Gastroesophageal sphincter (tissue), 4 donors: Measurements from ENCODE around the gene GLOD4. TPM values are rescaled to one million over a fixed set of nuclear protein-coding genes. Genes with fewer than 3 reads are reported as not detected.

Experiments
- ATAC-seq: fragments of 150-250 bp; one replicate; pipeline ENCODE4 v1.9.1; 2016; ENCODE audit warnings: mild to moderate bottlenecking, moderate library complexity
- H3K27ac ChIP-seq, 4 donors: fragments of 200-600 bp; sonication (generic) in 3 of 4; 1 replicate in 3 of 4; 2 replicates in 1 of 4; pipeline ENCODE4 v1.5.1; 2016 to 2019
- H3K27me3 ChIP-seq: fragments of 200-600 bp; sonication (generic); one replicate; pipeline ENCODE4 v1.5.1; 2019
- H3K36me3 ChIP-seq, 2 donors: fragments of 200-600 bp; sonication (generic); one replicate each; pipeline ENCODE4 v1.5.1; 2019; ENCODE audit warnings: control low read depth in 1 of 2
- H3K4me1 ChIP-seq, 3 donors: fragments of 200-600 bp; sonication (generic); 1 replicate in 2 of 3; 2 replicates in 1 of 3; pipeline ENCODE4 v1.5.1; 2016 to 2019; ENCODE audit warnings: control low read depth in 2 of 3
- H3K4me3 ChIP-seq, 2 donors: fragments of 200-600 bp; sonication (generic); one replicate each; pipeline ENCODE4 v1.5.1; 2019; ENCODE audit warnings: mild to moderate bottlenecking in 1 of 2, moderate library complexity in 1 of 2
- H3K9me3 ChIP-seq, 3 donors: fragments of 200-600 bp; sonication (generic); one replicate each; pipeline ENCODE4 v1.5.1; 2017 to 2019; ENCODE audit warnings: control low read depth in 2 of 3
- CTCF ChIP-seq, 4 experiments: fragments of 200-600 bp in 2 of 4; fragments of 450-650 bp in 2 of 4; sonication (generic) in 1 of 4; IDR thresholded peaks; one replicate each; pipeline ENCODE4 v1.5.1; 2017 to 2019; ENCODE audit warnings: antibody characterized with exemption in 4 of 4, mild to moderate bottlenecking in 2 of 4, moderate library complexity in 2 of 4
- EP300 ChIP-seq: sonication (generic); formaldehyde crosslinking; IDR thresholded peaks from one replicate; pipeline ENCODE4 v1.6.1; 2017; ENCODE audit warnings: antibody characterized with exemption, mild to moderate bottlenecking
- POLR2A ChIP-seq, 2 donors: fragments of 450-650 bp; IDR thresholded peaks; one replicate each; pipeline ENCODE4 v1.6.1; 2017; ENCODE audit warnings: antibody characterized with exemption in 2 of 2, mild to moderate bottlenecking in 2 of 2, moderate library complexity in 1 of 2
- POLR2AphosphoS5 ChIP-seq: sonication (generic); formaldehyde crosslinking; IDR thresholded peaks from one replicate; pipeline ENCODE4 v1.6.1; 2017; ENCODE audit warnings: antibody characterized with exemption
- WGBS, 2 donors: methylation state at CpG; one replicate each; pipeline ENCODE4 v1.1.5; 2018; ENCODE audit warnings: low coverage in 1 of 2; 5-methylcytosine and 5-hydroxymethylcytosine counted together
- total RNA-seq, 4 donors: library from RNA; depleted of rRNA; stranded (reverse); fragments of >200 nt; gene quantifications; one replicate each; pipeline ENCODE4 v1.1.0, GENCODE V29; 2016

GLOD4 gene
- total RNA-seq, 4 donors from 2014 or later: 52.5 to 119 (median 99.3) TPM

DNA sequence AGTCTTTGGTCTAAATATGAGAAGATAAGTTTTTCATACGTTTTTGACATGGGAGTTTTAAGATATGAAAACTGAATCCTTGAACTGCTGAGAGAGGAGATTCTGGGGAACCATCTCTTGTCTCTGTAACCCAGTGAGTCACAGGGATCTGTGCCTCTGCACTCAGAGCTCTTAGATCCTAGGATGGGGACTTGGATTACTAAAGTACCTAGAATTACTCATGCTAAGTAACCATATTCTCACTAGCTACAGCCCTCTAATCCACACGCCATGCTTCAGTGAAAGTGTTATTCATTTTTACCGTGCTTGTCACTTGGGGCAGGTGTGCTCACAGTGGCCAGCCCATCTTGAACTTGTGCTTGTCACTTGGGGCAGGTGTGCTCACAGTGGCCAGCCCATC, 2.1 kb upstream of the GLOD4 start:
- Histone ChIP-seq H3K27me3 (no peaks in the 10 kb centered on the region), H3K27ac (no peak overlapping the region), H3K4me3 (no peak overlapping the region), H3K9me3 (no peaks in the 10 kb centered on the region), H3K4me1 (peaks cover 3 to 48% (median 21%) of the 10 kb centered on the region in 3 donors), H3K36me3 (peaks cover 0 to 37% of the 10 kb centered on the region in 2 donors)
- WGBS, 2 donors: 65 to 71% methylated on average over 3 of the region's 3 CpGs
- ATAC-seq: no peak
- TF ChIP-seq CTCF (IDR thresholded peaks at IDR 0.05) (no peak), POLR2A (IDR thresholded peaks at IDR 0.05) (no peak), EP300 (no peak), POLR2AphosphoS5 (no peak)

DNA sequence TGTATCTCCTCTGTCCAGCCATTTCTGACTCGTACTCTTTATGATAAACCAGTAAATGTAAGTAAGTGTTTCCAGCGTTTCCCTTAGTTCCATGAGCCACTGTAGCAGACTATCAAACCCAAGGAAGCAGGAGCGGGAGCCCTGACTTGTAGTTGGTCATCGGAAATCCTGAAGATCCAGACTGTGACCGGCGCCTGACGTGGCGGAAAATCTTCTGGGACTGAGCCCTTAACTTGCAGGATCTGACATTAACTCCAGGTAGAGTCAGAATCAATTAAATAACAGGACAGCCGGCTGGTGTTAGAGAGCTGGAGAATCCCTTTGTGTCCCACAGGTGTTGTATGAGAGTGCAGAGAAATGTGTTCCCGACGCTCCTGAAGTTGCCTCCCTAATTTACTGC, 4.0 kb downstream of the GLOD4 start:
- 63 to 93% methylated on average over 4 to 8 of the region's 11 CpGs for WGBS, 2 donors
- peaks cover 0 to 59% of the 10 kb centered on the region in 2 donors for H3K36me3 ChIP-seq
- TF ChIP-seq POLR2A (IDR thresholded peaks at IDR 0.05) (no peak), POLR2AphosphoS5 (no peak), EP300 (no peak), CTCF (IDR thresholded peaks at IDR 0.05) (no peak)

GRCh38 chr17:774313-774584, 7.8 kb downstream of the GLOD4 start:
- H3K4me1 ChIP-seq: no peaks in the 10 kb centered on the region
- TF ChIP-seq EP300 (no peak), POLR2A (IDR thresholded peaks at IDR 0.05) (no peak)
- no peaks in the 10 kb centered on the region for H3K9me3 ChIP-seq
- no peak for ATAC-seq
- H3K27ac ChIP-seq: no peak overlapping the region
- H3K36me3 ChIP-seq: peaks cover 0 to 95% of the 10 kb centered on the region in 2 donors
- H3K27me3 ChIP-seq: no peaks in the 10 kb centered on the region
- H3K4me3 ChIP-seq: no peak overlapping the region
- WGBS, 2 donors: 76 to 84% methylated on average over 4 to 5 of the region's 5 CpGs

More for the DNA sequence above, 4.0 kb downstream of the GLOD4 start:
- Histone ChIP-seq H3K4me3 (no peak overlapping the region), H3K9me3 (no peaks in the 10 kb centered on the region), H3K27ac (no peak overlapping the region), H3K27me3 (no peaks in the 10 kb centered on the region), H3K4me1 (peaks cover 0 to 20% (median 9%) of the 10 kb centered on the region in 3 donors)
- ATAC-seq: no peak

GRCh38 chr17:773467-774312, 8.4 kb downstream of the GLOD4 start:
- ATAC-seq: no peak
- Histone ChIP-seq H3K9me3 (no peaks in the 10 kb centered on the region), H3K4me3 (no peak overlapping the region), H3K36me3 (peaks cover 0 to 98% of the 10 kb centered on the region in 2 donors), H3K27ac (no peak overlapping the region), H3K4me1 (no peaks in the 10 kb centered on the region), H3K27me3 (no peaks in the 10 kb centered on the region)
- WGBS, 2 donors: 71 to 85% methylated on average over 9 to 10 of the region's 14 CpGs
- no peak for TF ChIP-seq POLR2AphosphoS5
- no peak for TF ChIP-seq EP300
- no peak for TF ChIP-seq CTCF (IDR thresholded peaks at IDR 0.05)
- TF ChIP-seq POLR2A (IDR thresholded peaks at IDR 0.05): no peak

- no peaks in the 10 kb centered on the region for H3K27me3 ChIP-seq
- TF ChIP-seq POLR2A (IDR thresholded peaks at IDR 0.05) (no peak), CTCF (IDR thresholded peaks at IDR 0.05) (no peak)
- peaks cover 0 to 98% of the 10 kb centered on the region in 2 donors for H3K36me3 ChIP-seq
- H3K27ac ChIP-seq: no peak overlapping the region
- no peaks in the 10 kb centered on the region for H3K9me3 ChIP-seq
- no peak for ATAC-seq
- no peak overlapping the region for H3K4me3 ChIP-seq
- WGBS, 2 donors: 77 to 80% methylated on average over 4 to 5 of the region's 5 CpGs
- H3K4me1 ChIP-seq: no peaks in the 10 kb centered on the region
These were observed 9.1 kb downstream of the GLOD4 start for GRCh38 chr17:773016-773415.
